Epithelial cell of esophagus (primary cell): Measurements from ENCODE around the gene MSANTD1.

Experiments used
- DNase-seq: peaks from one replicate; pipeline ENCODE4 v3.0.0; 2010; ENCODE audit warnings: low read depth
- H3K4me3 ChIP-seq: 2 replicates; pipeline ENCODE4 v1.5.1; 2011; ENCODE audit warnings: mild to moderate bottlenecking, low read length, control low read depth
- TF ChIP-seq, protein P1 (sequence below): IDR thresholded peaks from 2 replicates; pipeline ENCODE4 v1.5.1; 2011; ENCODE audit warnings: low read depth, mild to moderate bottlenecking, low read length, control low read depth, inconsistent platforms; ENCODE audit not compliant: insufficient read depth; ENCODE audit errors: missing control alignments

MSANTD1 gene

GRCh38 chr4:3267576-3268394, 18.8 kb downstream of the MSANTD1 start:
- no peak for DNase-seq
- TF ChIP-seq, protein P1, sequence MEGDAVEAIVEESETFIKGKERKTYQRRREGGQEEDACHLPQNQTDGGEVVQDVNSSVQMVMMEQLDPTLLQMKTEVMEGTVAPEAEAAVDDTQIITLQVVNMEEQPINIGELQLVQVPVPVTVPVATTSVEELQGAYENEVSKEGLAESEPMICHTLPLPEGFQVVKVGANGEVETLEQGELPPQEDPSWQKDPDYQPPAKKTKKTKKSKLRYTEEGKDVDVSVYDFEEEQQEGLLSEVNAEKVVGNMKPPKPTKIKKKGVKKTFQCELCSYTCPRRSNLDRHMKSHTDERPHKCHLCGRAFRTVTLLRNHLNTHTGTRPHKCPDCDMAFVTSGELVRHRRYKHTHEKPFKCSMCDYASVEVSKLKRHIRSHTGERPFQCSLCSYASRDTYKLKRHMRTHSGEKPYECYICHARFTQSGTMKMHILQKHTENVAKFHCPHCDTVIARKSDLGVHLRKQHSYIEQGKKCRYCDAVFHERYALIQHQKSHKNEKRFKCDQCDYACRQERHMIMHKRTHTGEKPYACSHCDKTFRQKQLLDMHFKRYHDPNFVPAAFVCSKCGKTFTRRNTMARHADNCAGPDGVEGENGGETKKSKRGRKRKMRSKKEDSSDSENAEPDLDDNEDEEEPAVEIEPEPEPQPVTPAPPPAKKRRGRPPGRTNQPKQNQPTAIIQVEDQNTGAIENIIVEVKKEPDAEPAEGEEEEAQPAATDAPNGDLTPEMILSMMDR = no peak
- no peak overlapping the region for H3K4me3 ChIP-seq

- TF ChIP-seq, protein P1 = no peak
- no peak overlapping the region for H3K4me3 ChIP-seq
- DNase-seq = no peak
These were observed 19.6 kb downstream of the MSANTD1 start for GRCh38 chr4:3268395-3269104.

GRCh38 chr4:3269105-3269927, 20.4 kb downstream of the MSANTD1 start:
- TF ChIP-seq, protein P1 = no peak
- no peak overlapping the region for H3K4me3 ChIP-seq
- DNase-seq = no peak

GRCh38 chr4:3269991-3270611, 21.1 kb downstream of the MSANTD1 start:
- TF ChIP-seq, protein P1 = no peak
- DNase-seq = no peak
- no peak overlapping the region for H3K4me3 ChIP-seq

DNA sequence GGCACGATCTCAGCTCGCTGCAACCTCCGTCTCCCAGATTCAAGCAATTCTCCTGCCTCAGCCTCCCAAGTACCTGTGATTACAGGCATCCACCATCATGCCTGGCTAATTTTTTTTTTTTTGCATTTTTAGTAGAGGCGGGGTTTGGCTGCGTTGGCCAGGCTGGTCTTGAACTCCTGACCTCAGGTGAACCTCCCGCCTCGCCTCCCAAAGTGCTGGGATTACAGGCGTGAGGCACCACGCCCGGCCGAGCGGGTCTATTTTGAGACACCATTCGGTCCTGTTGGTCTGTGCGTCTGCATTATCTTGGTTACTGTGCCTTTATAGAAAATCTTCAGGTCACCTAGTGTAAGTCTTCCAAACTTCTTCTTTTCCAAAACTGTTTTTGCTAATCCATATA, 22.2 kb downstream of the MSANTD1 start:
- TF ChIP-seq, protein P1 = no peak
- no peak overlapping the region for H3K4me3 ChIP-seq
- DNase-seq = no peak

DNA sequence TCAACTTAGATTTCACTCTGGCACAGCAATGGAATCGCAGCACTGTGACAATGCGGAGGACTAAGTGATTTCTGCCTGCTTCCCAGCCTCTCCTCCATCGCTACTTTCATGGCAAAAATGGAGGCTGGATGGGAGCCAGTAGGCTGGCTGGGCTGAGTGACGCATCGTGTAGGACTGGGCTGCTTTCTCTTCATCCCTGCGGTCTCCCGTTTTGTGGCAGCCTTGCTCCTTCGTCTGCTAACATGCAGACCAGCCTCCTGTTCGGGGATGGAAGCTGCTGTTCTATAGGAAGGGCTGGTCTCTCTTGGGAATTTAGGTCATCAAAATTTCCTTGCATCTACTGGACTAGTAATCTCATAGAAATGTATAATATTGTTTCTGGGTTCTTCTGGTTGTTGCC, 28.0 kb downstream of the MSANTD1 start:
- no peak for DNase-seq
- TF ChIP-seq, protein P1 = no peak
- no peak overlapping the region for H3K4me3 ChIP-seq
